SK-N-SH treated with all-trans-retinoic acid at 6 μM for 48 hours (cell line): Measurements from ENCODE around the gene CRYBA4.

Experiments
- ATAC-seq: fragments of 200-7000 bp; cut with Tn5 transposase; 3 replicates; pipeline ENCODE4 v1.9.1; 2020; ENCODE audit warnings: mild to moderate bottlenecking, moderate library complexity
- ARNTL ChIP-seq: fragments of 450-650 bp; formaldehyde crosslinking; IDR thresholded peaks from 2 replicates; pipeline ENCODE4 v1.5.0; 2020; ENCODE audit warnings: low read depth, mild to moderate bottlenecking, moderate library complexity, borderline replicate concordance
- BACH2 ChIP-seq: fragments of 250-450 bp; sonication (Bioruptor Pico); IDR thresholded peaks from 2 replicates; pipeline ENCODE4 v1.9.0; 2021; ENCODE audit warnings: mild to moderate bottlenecking, borderline replicate concordance
- CSDC2 ChIP-seq: fragments of 250-450 bp; sonication (Bioruptor Pico); IDR thresholded peaks from 2 replicates; pipeline ENCODE4 v1.5.0; 2020; ENCODE audit warnings: mild to moderate bottlenecking, moderate library complexity
- ESRRG ChIP-seq: fragments of 250-450 bp; sonication (Bioruptor Pico); IDR thresholded peaks from 2 replicates; pipeline ENCODE4 v1.6.1; 2021; ENCODE audit warnings: mild to moderate bottlenecking
- GLIS3 ChIP-seq: fragments of 250-450 bp; sonication (Bioruptor Pico); IDR thresholded peaks from 2 replicates; pipeline ENCODE4 v1.5.0; 2020; ENCODE audit warnings: mild to moderate bottlenecking, moderate library complexity
- ISL1 ChIP-seq: fragments of 250-450 bp; sonication (Bioruptor Pico); IDR thresholded peaks from 2 replicates; pipeline ENCODE4 v2.1.2; 2022; ENCODE audit warnings: mild to moderate bottlenecking, moderate library complexity
- POU6F1 ChIP-seq: fragments of 250-450 bp; sonication (Bioruptor Pico); IDR thresholded peaks from 2 replicates; pipeline ENCODE4 v1.8.0; 2021; ENCODE audit warnings: low read depth, mild to moderate bottlenecking, moderate library complexity, borderline replicate concordance
- RARB ChIP-seq: fragments of 250-450 bp; sonication (Bioruptor Pico); IDR thresholded peaks from 2 replicates; pipeline ENCODE4 v1.8.0; 2021; ENCODE audit warnings: mild to moderate bottlenecking, moderate library complexity
- SNAI2 ChIP-seq: fragments of 250-450 bp; sonication (Bioruptor Pico); IDR thresholded peaks from 2 replicates; pipeline ENCODE4 v1.5.0; 2020; ENCODE audit warnings: mild to moderate bottlenecking, moderate library complexity
- TCF4 ChIP-seq: fragments of 250-450 bp; sonication (Bioruptor Pico); IDR thresholded peaks from 2 replicates; pipeline ENCODE4 v1.8.0; 2021; ENCODE audit warnings: mild to moderate bottlenecking, moderate library complexity, borderline replicate concordance
- TOX ChIP-seq: fragments of 250-450 bp; sonication (Bioruptor Pico); IDR thresholded peaks from 2 replicates; pipeline ENCODE4 v1.8.0; 2021; ENCODE audit warnings: mild to moderate bottlenecking, moderate library complexity, borderline replicate concordance
- TSHZ2 ChIP-seq: fragments of 250-450 bp; sonication (Bioruptor Pico); IDR thresholded peaks from 2 replicates; pipeline ENCODE4 v1.5.0; 2020; ENCODE audit warnings: mild to moderate bottlenecking, moderate library complexity
- ZC3H10 ChIP-seq: fragments of 250-450 bp; sonication (Bioruptor Pico); IDR thresholded peaks from 2 replicates; pipeline ENCODE4 v1.5.1; 2021; ENCODE audit warnings: mild to moderate bottlenecking, moderate library complexity
- ZFP3 ChIP-seq: fragments of 250-450 bp; sonication (Bioruptor Pico); IDR thresholded peaks from 2 replicates; pipeline ENCODE4 v1.5.0; 2020; ENCODE audit warnings: mild to moderate bottlenecking, moderate library complexity
- ZFP30 ChIP-seq: fragments of 450-650 bp; formaldehyde crosslinking; IDR thresholded peaks from 2 replicates; pipeline ENCODE4 v1.5.0; 2022; ENCODE audit warnings: mild to moderate bottlenecking, moderate library complexity
- ZNF565 ChIP-seq: fragments of 450-650 bp; formaldehyde crosslinking; conservative IDR thresholded peaks from 2 replicates; pipeline ENCODE4 v1.5.0; 2020; ENCODE audit warnings: low read depth, mild to moderate bottlenecking, moderate library complexity
- ZNF70 ChIP-seq: fragments of 450-650 bp; formaldehyde crosslinking; IDR thresholded peaks from 2 replicates; pipeline ENCODE4 v1.5.0; 2020; ENCODE audit warnings: mild to moderate bottlenecking, moderate library complexity
- ZNF8 ChIP-seq: fragments of 450-650 bp; formaldehyde crosslinking; IDR thresholded peaks from 2 replicates; pipeline ENCODE4 v1.5.0; 2020; ENCODE audit warnings: mild to moderate bottlenecking, moderate library complexity
- TF ChIP-seq, protein P1 (sequence below): fragments of 250-450 bp; sonication (Bioruptor Pico); IDR thresholded peaks from 2 replicates; pipeline ENCODE4 v1.8.0; 2020; ENCODE audit warnings: mild to moderate bottlenecking, moderate library complexity, borderline replicate concordance
- TF ChIP-seq, protein P2 (sequence below): fragments of 250-450 bp; sonication (Bioruptor Pico); IDR thresholded peaks from 2 replicates; pipeline ENCODE4 v1.5.1; 2020; ENCODE audit warnings: low read depth, mild to moderate bottlenecking, moderate library complexity

CRYBA4 gene

DNA sequence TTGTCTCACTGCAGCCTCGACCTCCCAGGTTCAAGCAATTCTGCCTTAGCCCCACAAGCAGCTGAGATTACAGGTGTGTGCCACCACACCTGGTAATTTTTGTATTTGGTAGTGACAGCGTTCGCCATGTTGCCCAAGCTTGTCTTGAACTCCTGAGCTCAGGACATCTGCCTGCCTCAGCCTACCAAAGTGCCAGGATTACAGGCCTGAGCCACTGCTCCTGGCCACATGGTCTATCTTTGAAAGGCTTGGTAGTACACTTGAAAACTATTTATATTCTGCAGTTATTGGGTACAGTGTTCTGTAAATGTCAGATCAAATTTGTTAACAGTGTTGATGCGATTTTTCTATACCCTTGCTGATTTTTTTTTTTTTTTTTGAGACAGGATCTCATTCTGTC is 9.5 kb downstream of the CRYBA4 start:
- no peak for ATAC-seq
- TF ChIP-seq, protein P1, sequence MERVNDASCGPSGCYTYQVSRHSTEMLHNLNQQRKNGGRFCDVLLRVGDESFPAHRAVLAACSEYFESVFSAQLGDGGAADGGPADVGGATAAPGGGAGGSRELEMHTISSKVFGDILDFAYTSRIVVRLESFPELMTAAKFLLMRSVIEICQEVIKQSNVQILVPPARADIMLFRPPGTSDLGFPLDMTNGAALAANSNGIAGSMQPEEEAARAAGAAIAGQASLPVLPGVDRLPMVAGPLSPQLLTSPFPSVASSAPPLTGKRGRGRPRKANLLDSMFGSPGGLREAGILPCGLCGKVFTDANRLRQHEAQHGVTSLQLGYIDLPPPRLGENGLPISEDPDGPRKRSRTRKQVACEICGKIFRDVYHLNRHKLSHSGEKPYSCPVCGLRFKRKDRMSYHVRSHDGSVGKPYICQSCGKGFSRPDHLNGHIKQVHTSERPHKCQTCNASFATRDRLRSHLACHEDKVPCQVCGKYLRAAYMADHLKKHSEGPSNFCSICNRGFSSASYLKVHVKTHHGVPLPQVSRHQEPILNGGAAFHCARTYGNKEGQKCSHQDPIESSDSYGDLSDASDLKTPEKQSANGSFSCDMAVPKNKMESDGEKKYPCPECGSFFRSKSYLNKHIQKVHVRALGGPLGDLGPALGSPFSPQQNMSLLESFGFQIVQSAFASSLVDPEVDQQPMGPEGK (CRISPR knock-in tag) = no peak
- no peak for TF ChIP-seq ZNF565 (CRISPR knock-in tag)
- TF ChIP-seq, all 23 proteins: peak for 0

DNA sequence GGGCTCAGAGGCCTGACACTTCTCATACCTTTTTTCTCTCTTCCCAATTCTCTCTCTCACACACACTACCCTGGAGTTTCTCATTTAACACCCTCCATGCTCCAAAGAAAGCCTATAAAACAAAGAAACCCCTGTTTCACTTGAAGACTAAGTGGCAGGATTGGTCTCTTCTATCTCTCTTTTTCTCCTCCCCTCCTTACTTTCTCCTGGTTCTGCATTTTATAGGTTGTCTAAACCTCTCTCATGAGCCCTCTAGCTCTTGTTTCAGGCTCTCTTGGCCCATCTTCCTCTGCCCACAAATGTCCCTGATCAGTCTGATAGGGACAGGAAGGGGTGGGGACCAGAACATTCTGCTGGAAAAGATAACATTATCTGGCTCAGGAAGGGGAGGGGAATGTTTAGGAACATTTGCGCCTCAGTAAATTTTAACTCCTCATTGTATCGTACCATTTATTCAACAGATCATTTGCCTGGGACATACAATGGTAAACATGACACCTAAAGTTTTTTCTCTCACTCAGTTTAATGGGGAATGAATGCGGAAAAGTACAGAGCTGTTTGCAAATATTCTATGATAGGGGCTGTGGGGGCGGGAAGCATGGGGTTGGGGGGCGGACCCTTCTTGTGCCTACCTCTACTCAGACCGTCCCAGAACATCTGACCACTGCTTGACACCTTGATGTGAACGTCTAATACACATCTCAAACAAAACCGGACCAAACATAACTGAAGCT is 10.8 kb downstream of the CRYBA4 start:
- ATAC-seq = no peak
- no peak for TF ChIP-seq ZNF565 (CRISPR knock-in tag)
- no peak for TF ChIP-seq TSHZ2 (CRISPR knock-in tag)
- TF ChIP-seq ZC3H10 (CRISPR knock-in tag) = no peak
- TF ChIP-seq GLIS3 (CRISPR knock-in tag) = no peak
- no peak for TF ChIP-seq ISL1 (CRISPR knock-in tag)

GRCh38 chr22:26634189-26634588 is 12.4 kb downstream of the CRYBA4 start:
- TF ChIP-seq TCF4 (no peak), ZNF8 (CRISPR knock-in tag) (no peak), ZFP30 (no peak), BACH2 (CRISPR knock-in tag) (no peak)
- ATAC-seq = no peak

- TF ChIP-seq ESRRG (CRISPR knock-in tag) (no peak), TOX (CRISPR knock-in tag) (no peak), BACH2 (CRISPR knock-in tag) (no peak), POU6F1 (CRISPR knock-in tag) (no peak), ISL1 (CRISPR knock-in tag) (no peak)
- no peak for ATAC-seq
Measured at GRCh38 chr22:26635117-26635516, 13.4 kb downstream of the CRYBA4 start.

GRCh38 chr22:26636296-26636695 is 14.5 kb downstream of the CRYBA4 start:
- TF ChIP-seq CSDC2 (CRISPR knock-in tag) (no peak), RARB (no peak), ZFP3 (no peak), SNAI2 (CRISPR knock-in tag) (no peak), ESRRG (CRISPR knock-in tag) (no peak), TSHZ2 (CRISPR knock-in tag) (no peak), ZNF70 (no peak), ARNTL (no peak), ZFP30 (no peak), TOX (CRISPR knock-in tag) (no peak), ZNF8 (CRISPR knock-in tag) (no peak), POU6F1 (CRISPR knock-in tag) (no peak), ZC3H10 (CRISPR knock-in tag) (no peak)
- TF ChIP-seq, protein P2, sequence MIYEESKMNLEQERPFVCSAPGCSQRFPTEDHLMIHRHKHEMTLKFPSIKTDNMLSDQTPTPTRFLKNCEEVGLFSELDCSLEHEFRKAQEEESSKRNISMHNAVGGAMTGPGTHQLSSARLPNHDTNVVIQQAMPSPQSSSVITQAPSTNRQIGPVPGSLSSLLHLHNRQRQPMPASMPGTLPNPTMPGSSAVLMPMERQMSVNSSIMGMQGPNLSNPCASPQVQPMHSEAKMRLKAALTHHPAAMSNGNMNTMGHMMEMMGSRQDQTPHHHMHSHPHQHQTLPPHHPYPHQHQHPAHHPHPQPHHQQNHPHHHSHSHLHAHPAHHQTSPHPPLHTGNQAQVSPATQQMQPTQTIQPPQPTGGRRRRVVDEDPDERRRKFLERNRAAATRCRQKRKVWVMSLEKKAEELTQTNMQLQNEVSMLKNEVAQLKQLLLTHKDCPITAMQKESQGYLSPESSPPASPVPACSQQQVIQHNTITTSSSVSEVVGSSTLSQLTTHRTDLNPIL (CRISPR knock-in tag) = no peak
- no peak for ATAC-seq
